Colonic mucosa (tissue), 4 donors: ENCODE measurements around the gene NFE2L2. TPM values are rescaled to one million over a fixed set of nuclear protein-coding genes. Genes with fewer than 3 reads are reported as not detected.
"Not testable (repeated sequence)": the region's sequence is repeated elsewhere in the genome, so short reads cannot be mapped to it uniquely, and the experiment has no call there.

Experiments used
- DNase-seq: peaks from one replicate; pipeline ENCODE4 v3.0.0-alpha.2; 2020
- H3K27ac ChIP-seq: fragments of 200-600 bp; one replicate; pipeline ENCODE4 v1.8.0; 2021
- H3K27me3 ChIP-seq: fragments of 200-600 bp; one replicate; pipeline ENCODE4 v1.8.0; 2021
- H3K36me3 ChIP-seq: fragments of 200-600 bp; one replicate; pipeline ENCODE4 v1.8.0; 2021
- H3K4me1 ChIP-seq: fragments of 200-600 bp; one replicate; pipeline ENCODE4 v1.8.0; 2021; ENCODE audit warnings: mild to moderate bottlenecking
- H3K4me3 ChIP-seq: fragments of 200-600 bp; one replicate; pipeline ENCODE4 v1.8.0; 2021
- H3K9ac ChIP-seq, 2 donors: one replicate each; pipeline ENCODE4 v1.7.0; 2013; ENCODE audit warnings: control low read depth in 2 of 2, low read depth in 2 of 2, low read length in 2 of 2
- H3K9me3 ChIP-seq: fragments of 200-600 bp; one replicate; pipeline ENCODE4 v1.8.0; 2021
- intact Hi-C: fragments of 100-400 bp; cut with DNase I; formaldehyde crosslinking; loops from one replicate; pipeline ENCODE4 v1.14.1; 2022
- total RNA-seq, 2 donors: library from RNA; stranded (reverse); fragmentation: NEBNext Ultra II Directional in 1 of 2; extraction: Animal tissue kit (Norgen Biotek cat#: 25700) in 1 of 2; gene quantifications; one replicate each; pipeline ENCODE4 v1.2.1, GENCODE V29; 2021
- TF ChIP-seq, protein P1 (sequence below): fragments of 200-600 bp; IDR thresholded peaks from one replicate; pipeline ENCODE4 v1.8.0; 2022; ENCODE audit warnings: antibody characterized with exemption, mild to moderate bottlenecking
- donor health status: healthy.
- donor health status: DM: no; HTN: no; CAD: no.
- donor health status: DM: no; HTN: no; CAD: no.

The NFE2L2 gene
- total RNA-seq, 2 donors from 2014 or later: 81.5 to 87.6 TPM

DNA sequence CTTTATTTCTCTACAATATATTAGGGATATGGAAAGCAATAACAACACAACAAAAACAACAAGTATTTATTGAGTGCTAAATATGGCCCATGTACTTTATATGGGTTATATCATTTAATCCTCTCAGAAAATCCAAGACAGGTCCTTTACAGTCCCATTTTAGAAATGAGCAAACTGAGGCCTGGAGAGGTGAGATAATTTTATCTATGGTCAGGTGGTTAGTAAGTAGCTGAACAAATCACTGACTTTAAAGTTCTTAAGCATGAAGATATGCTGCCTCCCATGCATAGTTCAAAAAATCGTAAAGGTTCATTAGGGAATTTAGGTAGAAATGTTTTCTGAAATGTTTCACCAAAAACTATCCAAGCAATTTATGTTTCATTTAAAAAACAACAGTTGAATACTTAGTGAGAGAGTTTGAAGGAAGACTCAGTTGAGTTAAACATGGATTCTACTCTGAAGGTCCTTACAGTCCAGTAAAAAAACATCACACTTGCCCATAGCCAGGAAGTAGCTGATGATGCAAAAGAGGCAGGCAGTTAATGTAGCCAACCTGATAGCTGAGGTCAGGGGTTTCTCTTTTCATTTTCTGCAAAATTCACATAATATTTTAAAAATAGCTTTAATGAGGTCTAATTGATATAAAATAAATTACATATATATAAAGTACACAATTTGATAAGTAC lies 7.6 kb upstream of the NFE2L2 start:
- intact Hi-C loops: no loop called here
- Histone ChIP-seq H3K4me1 (peaks cover 9% of the 10 kb centered on the region), H3K27ac (no peak overlapping the region)

DNA sequence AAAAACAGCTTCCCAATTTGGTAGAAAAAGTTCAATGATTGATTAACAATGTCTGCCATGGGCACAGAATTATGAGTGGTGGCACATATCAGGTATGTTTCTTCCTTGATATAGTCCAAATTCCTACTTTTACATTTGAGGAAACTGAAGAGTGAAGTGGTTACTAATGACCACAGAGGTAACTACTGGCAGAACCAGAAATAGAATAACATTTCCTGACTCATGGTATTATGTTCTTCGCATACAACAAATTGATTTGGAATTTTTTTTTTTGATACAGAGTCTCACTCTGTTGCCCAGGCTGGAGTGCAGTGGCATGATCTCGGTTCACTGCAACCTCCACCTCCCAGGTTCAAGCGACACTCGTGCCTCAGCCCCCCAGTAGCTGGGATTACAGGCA lies 6.0 kb upstream of the NFE2L2 start:
- TF ChIP-seq, protein P1, sequence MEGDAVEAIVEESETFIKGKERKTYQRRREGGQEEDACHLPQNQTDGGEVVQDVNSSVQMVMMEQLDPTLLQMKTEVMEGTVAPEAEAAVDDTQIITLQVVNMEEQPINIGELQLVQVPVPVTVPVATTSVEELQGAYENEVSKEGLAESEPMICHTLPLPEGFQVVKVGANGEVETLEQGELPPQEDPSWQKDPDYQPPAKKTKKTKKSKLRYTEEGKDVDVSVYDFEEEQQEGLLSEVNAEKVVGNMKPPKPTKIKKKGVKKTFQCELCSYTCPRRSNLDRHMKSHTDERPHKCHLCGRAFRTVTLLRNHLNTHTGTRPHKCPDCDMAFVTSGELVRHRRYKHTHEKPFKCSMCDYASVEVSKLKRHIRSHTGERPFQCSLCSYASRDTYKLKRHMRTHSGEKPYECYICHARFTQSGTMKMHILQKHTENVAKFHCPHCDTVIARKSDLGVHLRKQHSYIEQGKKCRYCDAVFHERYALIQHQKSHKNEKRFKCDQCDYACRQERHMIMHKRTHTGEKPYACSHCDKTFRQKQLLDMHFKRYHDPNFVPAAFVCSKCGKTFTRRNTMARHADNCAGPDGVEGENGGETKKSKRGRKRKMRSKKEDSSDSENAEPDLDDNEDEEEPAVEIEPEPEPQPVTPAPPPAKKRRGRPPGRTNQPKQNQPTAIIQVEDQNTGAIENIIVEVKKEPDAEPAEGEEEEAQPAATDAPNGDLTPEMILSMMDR: no peak
- H3K4me1 ChIP-seq: peaks cover 9% of the 10 kb centered on the region

More for the DNA sequence above, 7.6 kb upstream of the NFE2L2 start:
- DNase-seq: peak; percentile 11
- TF ChIP-seq, protein P1: no peak
- no peaks in the 10 kb centered on the region for H3K9me3 ChIP-seq
- H3K9ac ChIP-seq: no peak overlapping the region
- H3K36me3 ChIP-seq: no peaks in the 10 kb centered on the region
- no peaks in the 10 kb centered on the region for H3K27me3 ChIP-seq
- H3K4me3 ChIP-seq: no peak overlapping the region

DNA sequence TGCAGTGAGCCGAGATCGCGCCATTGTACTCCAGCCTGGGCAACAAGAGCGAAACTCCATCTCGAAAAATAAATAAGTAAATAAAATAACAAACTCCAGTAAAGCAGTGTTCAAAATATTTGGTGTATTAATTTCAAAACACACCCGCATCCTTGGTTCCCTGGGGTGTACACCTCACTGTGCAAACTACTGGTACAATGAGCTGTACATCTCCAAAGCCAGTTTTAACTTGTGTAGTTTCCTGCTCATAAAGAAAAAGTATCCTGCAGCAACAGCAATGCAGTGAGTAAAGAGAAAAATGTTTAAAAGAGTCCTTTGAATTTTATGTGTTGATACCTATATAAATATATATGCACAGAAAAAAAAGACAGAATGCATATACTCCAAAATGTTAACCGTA lies 4.4 kb upstream of the NFE2L2 start:
- Histone ChIP-seq H3K9ac (no peak overlapping the region), H3K27me3 (no peaks in the 10 kb centered on the region), H3K4me3 (no peak overlapping the region), H3K36me3 (no peaks in the 10 kb centered on the region), H3K4me1 (peaks cover 9% of the 10 kb centered on the region), H3K9me3 (no peaks in the 10 kb centered on the region), H3K27ac (no peak overlapping the region)
- intact Hi-C loops: no loop called here
- TF ChIP-seq, protein P1: no peak
- DNase-seq: no peak

More for the DNA sequence above, 6.0 kb upstream of the NFE2L2 start:
- Histone ChIP-seq H3K27me3 (no peaks in the 10 kb centered on the region), H3K9me3 (no peaks in the 10 kb centered on the region), H3K4me3 (no peak overlapping the region), H3K27ac (no peak overlapping the region), H3K9ac (no peak overlapping the region), H3K36me3 (no peaks in the 10 kb centered on the region)
- intact Hi-C loops: no loop called here
- DNase-seq: no peak

DNA sequence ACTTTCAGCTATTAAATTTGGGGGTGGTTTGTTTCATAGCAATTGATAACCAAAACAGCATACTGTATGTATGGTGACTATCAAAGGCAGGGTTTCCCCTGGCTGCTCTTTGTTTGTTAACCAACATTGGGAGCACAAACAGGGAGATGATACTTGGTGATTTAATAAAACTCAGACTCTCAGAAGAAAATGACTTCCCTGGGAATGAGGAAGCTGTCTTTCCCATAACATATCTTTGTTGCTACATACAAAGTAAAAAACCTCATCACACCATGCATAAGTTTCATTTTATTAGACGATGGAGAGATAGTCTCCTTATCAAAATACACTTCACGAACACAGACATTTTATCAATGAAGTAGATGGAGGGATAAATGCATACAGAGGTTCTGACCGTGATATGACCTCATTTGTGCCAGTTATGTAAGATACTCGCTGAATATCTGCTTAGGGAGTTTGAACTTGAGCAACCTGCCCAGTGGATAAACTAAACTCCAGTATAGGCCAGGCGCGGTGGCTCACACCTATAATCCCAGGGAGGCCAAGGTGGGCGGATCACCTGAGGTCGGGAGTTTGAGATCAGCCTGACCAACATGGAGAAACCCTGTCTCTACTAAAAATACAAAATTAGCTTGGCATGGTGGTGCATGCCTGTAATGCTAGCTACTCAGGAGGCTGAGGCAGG lies 3.8 kb upstream of the NFE2L2 start:
- Histone ChIP-seq H3K36me3 (no peaks in the 10 kb centered on the region), H3K4me3 (no peak overlapping the region), H3K9ac (no peak overlapping the region), H3K27ac (no peak overlapping the region), H3K9me3 (no peaks in the 10 kb centered on the region), H3K27me3 (no peaks in the 10 kb centered on the region), H3K4me1 (peaks cover 7% of the 10 kb centered on the region)
- DNase-seq: peak; percentile 16
- TF ChIP-seq, protein P1: no peak
- intact Hi-C loops: no loop called here

DNA sequence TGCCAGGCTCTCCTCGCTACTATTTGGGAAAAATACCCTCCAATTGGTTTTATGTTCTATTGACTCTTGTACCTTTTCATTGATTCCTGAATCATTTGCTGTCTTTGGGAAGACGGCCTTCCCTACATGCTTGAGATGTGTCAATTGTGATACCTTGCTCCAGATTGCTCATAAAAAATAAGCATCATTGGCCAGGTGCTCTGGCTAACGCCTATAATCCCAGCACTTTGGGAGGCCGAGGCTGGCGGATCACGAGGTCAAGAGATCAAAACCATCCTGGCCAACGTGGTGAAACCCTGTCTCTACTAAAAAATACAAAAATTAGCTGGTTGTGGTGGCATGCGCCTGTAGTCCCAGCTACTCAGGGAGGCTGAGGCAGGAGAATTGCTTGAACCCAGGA lies 2.4 kb upstream of the NFE2L2 start:
- H3K27me3 ChIP-seq, intact Hi-C loops, H3K4me1 ChIP-seq, H3K4me3 ChIP-seq, H3K9me3 ChIP-seq, H3K36me3 ChIP-seq: not testable (repeated sequence)
- peak; percentile 16 for DNase-seq
- Histone ChIP-seq H3K27ac (peak overlapping the region; percentile 100), H3K9ac (peak overlapping the region in 1 of 2 donors; percentile 16)
